COLO668 (cell line): ENCODE data around the gene CYP46A1.
"Not testable (repeated sequence)": the region's sequence is repeated elsewhere in the genome, so short reads cannot be mapped to it uniquely, and the experiment has no call there.

Experiments used
- DNase-seq: peaks from one replicate; lab custom pipeline; 2025; ENCODE audit not compliant: unreplicated experiment; lab: John Stamatoyannopoulos, UW

Gene CYP46A1

GRCh38 chr14:99656171-99656570, 27.9 kb upstream of the CYP46A1 start:
- DNase-seq = no peak

- no peak for DNase-seq
Observed at GRCh38 chr14:99657645-99658155, 26.4 kb upstream of the CYP46A1 start.

DNA sequence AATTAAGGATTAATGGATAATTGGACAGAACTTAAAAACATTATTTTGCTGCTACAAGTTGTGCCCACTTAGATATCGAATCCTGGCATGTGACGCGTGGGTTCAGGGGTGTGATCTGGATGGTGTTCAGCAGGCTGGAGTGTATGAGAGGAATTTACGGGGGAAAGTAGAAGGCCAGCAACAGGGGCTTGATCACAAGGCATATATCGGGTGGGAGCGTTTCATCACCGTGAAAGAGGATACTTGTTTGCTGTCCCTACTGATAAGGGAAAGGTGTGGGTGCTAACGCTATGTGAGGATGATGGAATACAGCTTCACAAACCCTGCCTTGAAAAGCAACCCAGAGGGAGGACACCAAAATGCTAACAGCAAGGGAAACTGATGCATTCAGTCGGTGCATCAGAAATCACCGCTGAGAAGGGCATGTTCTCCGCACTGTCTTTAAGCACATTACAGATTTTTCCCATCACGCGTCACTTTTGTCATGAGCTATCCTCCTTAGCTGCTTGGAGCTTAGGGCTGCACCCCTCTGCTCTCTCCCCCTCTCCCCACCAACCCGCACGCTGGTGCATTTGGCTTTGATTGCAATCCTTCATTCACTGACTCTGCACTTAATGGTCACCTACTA, 25.8 kb upstream of the CYP46A1 start:
- no peak for DNase-seq

- DNase-seq = no peak
Observed at GRCh38 chr14:99659333-99659741, 24.8 kb upstream of the CYP46A1 start.

DNA sequence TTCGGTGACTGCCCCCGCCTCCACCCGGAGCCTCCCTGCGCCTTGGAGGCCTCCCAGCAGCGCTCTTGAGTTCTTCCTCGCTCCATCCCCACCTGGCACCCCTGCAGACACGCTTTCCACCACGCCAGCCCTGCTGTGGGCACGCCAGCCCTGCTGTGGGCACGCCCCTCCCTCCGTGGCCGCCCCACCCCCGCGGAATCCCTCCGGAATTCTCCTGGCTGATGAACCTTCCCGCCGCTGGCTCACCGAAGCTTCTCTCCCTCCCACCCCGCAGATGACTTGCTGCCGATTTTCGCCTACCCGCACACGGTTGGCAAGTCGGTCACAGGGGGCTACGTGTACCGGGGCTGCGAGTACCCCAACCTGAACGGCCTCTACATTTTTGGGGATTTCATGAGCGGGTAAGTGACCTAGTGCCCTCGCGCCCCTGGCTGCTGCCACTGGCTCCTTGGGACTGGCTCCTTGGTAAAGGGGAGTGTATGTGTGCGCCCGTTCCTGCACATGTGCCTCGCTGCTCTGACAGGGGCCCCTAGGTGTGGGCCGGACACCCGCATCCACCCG, 24.0 kb upstream of the CYP46A1 start:
- DNase-seq = no peak

GRCh38 chr14:99660794-99661193, 23.3 kb upstream of the CYP46A1 start:
- no peak for DNase-seq

DNA sequence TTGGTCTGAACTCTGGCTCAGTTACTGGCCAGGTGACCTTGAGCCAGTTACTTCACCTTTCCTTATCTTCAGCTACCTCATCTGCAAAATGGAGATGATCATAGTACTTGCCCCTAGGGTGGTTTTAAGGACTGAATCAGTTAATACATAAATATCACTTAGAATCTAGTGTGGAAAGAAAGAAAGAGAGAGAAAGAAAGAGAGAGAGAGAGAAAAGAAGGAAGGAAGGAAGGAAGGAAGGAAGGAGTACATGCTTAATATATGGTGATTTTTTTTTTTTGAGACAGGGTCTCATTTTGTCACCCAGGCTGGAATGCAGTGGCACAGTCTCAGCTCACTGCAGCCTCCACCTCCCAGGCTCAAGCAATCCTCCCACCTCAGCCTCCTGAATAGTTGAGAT, 22.9 kb upstream of the CYP46A1 start:
- DNase-seq = not testable (repeated sequence)

DNA sequence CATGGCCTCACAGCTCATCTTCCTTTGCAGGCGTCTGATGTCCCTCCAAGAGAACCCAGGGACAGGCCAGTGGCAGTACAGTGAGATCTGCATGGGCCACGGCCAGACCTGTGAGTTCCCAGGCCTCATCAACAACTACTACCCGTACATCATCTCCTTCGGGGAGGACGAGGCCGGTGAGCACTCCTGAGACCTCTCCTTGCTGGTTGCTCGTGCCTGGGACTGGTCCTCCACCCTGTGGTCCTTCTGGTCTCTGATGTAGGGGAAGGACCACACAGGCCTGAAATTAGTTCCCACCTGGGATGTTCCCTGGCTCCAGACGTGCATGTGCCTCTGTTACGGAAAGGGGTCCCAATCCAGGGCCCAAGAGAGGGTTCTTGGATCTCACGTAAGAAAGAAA, 21.3 kb upstream of the CYP46A1 start:
- DNase-seq = no peak

DNA sequence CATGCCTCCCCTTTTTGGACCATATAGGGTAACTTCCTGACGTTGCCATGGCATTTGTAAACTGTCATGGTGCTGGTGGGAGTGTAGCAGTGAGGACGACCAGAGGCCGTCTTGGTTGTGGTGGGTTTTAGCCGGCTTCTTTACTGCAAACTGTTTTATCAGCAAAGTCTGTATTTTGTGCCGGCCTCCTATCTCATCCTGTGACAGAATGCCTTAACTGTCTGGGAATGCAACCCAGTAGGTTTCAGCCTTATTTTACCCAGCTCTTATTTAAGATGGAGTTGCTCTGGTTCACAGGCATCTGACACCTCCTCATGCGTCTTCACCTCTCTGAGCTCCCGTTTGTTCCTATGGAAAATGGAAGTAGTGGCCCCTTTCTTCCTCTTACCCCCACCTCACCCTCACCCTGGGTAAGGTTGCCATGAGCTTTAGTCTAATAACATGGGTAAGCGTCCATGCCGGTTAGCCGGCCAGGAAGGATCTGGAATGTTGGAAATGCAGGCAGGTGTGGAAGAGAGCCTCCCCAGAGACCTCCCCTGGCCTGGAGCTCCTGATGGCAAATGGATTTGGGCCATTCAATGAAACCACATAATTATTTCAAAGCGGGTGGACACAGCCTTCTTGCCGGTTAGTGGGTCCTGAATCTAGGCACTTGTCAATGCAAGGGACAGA, 20.6 kb upstream of the CYP46A1 start:
- no peak for DNase-seq

GRCh38 chr14:99664058-99664936, 19.8 kb upstream of the CYP46A1 start:
- DNase-seq = no peak

DNA sequence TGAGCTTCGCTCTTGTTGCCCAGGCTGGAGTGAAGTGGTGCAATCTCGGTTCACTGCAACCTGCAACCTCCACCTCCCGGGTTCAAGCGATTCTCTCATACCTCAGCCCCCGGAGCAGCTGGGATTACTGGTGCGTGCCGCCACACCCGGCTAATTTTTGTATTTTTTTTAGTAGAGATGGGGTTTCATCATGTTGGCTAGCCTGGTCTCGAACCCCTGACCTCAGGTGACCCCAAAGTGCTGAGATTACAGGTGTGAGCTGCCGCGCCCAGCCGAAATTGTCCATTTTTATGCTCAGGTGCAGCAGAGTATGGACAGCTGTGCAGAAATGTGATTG, 19.2 kb upstream of the CYP46A1 start:
- DNase-seq = no peak

DNA sequence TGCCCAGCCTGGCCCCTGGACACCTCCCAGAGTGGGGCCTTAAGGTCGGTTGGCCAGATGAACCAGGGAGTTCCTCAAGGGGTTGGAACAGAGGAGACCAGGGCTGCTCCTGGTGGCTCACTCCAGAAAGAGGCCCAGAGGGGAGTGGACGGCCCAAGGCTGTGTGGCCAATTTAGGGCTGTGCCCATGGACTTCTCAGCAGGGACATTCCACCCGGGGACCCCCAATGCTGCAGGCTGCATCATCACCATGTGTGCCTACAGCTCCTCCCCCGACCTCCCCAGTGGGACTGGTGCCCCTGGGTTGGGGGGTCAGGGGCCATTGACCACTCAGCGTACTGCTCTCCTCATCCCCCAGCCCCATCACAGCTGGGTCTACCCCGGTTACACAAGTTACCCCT, 17.6 kb upstream of the CYP46A1 start:
- DNase-seq = no peak

DNA sequence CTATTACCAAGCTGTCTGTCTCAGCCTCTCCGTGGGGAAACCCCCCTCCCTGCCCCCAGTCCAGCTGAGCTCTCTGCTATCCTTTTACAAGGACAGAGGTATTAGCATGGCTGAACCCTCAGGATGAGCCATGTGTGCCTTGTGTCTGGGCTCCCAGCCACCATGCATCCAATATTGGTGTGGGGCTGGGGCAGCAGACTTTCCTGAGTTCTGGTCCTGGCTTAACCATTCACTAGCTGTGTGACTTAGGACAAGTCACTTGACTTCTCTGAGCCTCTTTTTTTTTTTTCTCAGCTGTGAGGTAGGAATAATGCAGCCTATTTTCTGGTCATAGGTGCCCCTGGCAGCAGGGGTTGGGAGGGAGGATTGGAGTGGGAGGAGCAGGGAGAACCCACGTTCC, 17.1 kb upstream of the CYP46A1 start:
- DNase-seq = no peak

GRCh38 chr14:99667821-99668220, 16.3 kb upstream of the CYP46A1 start:
- DNase-seq = no peak

GRCh38 chr14:99668307-99669295, 15.5 kb upstream of the CYP46A1 start:
- no peak for DNase-seq

- no peak for DNase-seq
Observed at GRCh38 chr14:99670361-99671234, 13.5 kb upstream of the CYP46A1 start.

DNA sequence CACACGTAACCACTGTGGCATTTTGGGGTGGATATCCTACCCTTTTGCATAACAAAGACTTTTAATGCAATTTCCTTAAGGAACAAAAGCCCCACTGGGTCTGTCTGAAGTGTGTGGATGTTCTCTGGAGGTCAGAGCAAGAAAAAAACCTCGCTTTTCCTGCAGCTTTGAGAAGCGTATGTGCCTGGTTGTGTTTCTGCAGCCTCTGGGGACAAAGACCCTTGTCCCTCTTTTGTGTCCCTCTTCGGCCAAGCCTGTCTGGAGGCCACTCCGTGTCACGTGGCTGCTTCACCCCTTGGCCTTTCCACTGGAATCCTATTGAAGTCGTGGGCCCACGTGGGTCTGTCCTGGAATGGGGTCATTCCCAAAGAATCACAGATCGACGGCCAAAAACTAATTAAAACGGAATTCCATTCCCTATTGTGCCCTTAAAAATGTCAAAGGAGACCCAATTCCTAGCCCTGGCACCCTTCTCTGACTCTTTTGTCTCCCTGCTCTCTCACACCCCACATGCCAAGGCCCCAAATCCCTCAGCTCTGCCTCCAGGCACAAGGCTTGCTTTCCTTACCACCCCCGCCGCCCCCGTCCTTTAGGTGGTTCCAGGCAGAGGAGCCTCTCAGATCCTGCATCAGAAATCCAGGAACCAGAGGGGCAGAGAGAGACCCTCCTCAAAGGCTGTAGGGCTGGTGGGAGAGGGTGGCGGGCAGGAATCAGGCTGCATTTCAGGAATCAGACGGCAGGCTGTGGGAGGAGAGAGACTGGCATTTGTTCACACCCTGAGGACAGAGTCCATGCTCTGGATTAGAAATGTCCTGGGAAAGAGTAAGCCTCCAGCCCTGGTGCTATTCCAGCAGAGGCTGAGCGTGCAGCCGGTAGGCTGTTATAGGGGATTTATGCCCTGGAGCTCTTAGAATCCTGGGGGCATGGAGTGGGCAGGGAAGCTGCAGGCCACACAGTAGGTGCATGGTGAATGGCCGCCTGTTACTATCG, 12.6 kb upstream of the CYP46A1 start:
- no peak for DNase-seq
